ENCODE data around the gene INCA1. TPM values are rescaled to one million over a fixed set of nuclear protein-coding genes. Genes with fewer than 3 reads are reported as not detected.

The INCA1 gene
- total and polyA plus RNA-seq, 2 of the 8 experiments (the other 6 are each of a cell fraction or from before 2014, with no cell fraction given): 0.89 to 1.4 TPM

DNA sequence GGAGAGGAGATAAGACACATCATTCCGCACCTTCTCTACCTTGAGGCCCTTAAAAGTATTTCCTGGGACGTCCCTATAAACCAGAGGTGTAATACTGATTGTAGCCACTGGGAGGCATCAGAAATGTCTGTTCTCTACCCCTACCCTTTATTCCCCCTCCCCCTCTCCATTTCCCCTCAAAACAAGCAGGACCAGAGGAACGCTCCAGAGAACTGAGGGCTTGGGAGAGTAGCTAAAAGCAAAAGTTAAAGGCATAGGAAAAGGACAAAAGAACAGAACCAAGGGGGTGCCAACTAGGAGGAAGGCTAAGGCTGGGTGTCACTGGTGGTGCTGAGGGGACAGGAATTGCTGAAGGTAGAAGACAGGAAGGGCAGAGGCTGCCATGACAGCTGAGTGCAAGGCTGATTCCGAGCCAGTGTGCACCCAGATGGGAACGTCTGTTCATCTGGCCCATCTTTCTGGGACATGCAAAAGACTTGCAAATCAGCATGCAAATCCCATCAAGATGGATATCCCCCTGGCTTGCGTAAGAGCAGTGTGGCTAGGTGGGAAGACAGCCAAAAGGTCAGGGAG lies 16.6 kb downstream of the INCA1 start (continued):
- TF ChIP-seq GABPA (IDR thresholded peaks at IDR 0.05; ENCODE audit: borderline replicate concordance, insufficient read depth, low read length) (no peak), SIN3A (conservative IDR thresholded peaks at IDR 0.05 in 1 of 2, IDR thresholded peaks at IDR 0.05 in 1 of 2; ENCODE audit: low read depth in 1 of 2, low read length in 2 of 2) (0 out of 4 replicates have a peak, but pooled peaks of 1 of the 2 experiments have one; percentile 18), E2F6 (IDR thresholded peaks at IDR 0.05) (no peak), YY1 (IDR thresholded peaks at IDR 0.05; ENCODE audit: low read depth, low read length) (no peak)

Data from H1 (cell line).